Anterior cingulate cortex (tissue), 58 donors: ENCODE results near the gene RPTOR.

Experiments
- DNase-seq, 58 donors: peaks; one replicate each; lab custom pipeline; 2025; lab: John Stamatoyannopoulos, UW

RPTOR gene

DNA sequence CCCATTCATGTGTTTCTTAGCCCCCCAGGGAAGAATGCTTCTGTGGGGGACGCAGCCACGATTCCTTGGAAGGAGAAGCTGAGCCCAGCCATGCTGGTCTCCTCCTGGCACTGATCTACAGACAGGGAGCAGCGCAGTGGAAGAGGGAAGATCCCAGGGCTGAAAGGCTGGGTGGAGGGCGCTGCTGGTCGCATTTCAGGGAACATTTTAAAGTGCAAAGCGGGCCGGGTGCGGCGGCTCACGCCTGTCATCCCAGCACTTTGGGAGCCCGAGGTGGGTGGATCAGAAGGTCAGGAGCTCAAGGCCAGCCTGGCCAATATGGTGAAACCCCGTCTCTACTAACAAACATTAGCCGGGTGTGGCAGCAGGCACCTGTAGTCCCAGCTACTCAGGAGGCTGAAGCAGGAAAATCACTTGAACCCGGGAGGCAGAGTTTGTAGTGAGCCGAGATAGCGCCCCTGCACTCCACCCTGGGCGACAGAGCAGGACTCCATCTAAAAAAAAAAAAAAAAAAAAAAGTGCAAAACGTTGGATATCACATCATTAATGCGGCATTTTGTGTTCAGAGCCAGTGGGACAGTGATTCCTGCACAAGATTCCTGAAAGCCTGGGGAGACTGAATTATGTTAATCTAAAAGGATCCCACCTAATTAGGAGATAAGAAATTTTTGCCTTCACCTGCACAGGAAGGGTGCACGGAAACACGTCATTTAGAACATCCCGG, 446.4 kb downstream of the RPTOR start:
- DNase-seq: no peak

DNA sequence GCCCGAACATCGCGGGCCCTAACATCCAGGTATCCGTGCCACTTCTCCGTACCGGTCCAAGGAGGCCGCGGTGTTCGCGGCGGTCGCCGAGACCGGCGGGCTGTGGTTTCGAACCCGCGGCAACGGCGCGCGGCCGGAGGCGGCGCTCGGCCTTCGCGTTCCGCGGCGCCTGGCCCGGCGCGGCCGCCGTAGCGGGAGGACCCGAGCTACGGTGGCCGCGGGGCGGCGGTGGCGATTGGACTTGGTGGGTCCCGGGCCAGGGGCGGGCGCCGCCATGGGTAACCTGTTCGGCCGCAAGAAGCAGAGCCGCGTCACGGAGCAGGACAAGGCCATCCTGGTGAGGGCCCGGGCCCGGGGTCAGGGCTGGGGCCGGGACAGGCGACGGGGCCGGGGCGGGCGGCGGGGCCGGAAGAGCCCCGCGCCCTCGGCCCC, 447.0 kb downstream of the RPTOR start, which contains the start of gene CHMP6:
Gene CHMP6, plus strand, starts transcription at position 197 of the 432 bp plus-strand sequence. Its CDS starts 78 bp downstream, at position 275.
- DNase-seq: peak in 44 of 58 donors; percentile 22 to 74 (median 52)

DNA sequence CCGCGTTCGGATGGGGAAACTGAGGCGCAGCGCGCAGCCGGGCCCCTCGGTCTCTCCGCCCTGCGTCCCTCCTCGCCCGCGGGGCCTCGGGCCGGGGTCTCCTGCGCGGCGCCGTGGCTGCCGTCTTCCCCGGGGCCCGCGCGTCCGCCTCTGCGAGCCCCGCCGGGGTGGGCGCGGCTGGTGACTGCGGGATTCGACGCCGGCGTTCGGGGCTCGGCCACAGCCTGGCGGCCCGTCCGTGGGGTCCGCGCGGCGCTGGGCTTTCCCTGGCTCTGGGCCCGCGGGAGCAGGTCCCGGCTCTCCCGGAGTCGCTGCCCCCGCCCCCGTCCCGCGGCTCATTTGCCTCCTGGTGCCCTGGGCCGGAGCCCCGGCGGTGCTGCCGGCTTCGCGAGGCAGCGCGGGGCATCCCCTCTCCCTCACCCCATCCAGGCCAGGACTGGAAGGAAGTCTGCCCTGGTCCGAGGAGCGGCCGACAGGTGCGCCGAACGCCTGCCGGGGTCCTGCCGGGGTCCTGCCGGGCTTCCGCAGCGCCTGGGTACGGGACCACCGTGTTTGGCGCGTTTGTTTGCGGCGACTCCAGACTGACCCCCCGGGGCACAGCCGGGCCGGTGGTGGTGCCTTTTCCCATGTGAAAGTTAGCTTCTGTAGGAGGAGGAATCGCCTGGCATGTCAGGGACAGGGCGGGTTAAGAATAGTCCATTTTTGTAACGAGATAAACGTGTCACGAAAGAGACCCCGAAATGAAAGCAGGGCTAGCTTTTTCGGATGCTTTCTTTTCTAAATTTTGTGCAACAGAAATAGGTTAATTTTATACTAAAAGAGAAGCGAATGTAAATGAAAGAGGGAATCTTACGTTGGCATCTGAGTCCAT, 447.7 kb downstream of the RPTOR start:
- DNase-seq: no peak

DNA sequence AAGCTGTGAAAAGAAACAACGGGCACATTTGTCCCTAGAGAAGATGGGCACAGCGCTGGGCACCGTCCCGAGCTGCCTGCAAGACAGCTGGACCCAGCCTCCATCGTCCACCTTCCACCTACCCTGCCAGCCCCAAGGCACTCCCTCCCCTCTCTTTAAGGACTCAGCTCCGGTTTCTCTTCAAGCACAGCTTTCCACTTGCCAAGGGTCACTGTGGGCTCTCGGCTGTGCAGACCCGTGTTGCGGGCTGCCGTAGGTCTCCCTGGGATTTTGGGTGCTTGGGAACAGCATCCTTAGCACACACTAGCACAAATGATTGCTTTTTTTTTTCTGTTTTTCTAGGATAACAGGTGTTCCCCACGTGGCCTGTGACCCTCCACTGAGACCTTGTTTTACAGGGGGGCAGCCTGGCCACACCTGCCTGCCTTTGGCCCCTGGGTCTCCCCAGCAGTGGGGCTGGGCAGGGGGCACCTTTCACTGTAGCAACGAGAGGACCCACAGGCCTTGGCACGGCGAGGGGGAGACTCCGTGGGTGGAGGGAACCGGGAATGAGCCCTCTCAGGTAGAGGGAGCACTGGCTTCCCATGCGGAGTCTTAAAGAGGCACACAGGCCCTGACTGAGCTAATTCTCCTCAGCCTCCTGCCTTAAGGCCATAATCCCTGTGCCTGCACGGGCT, 448.4 kb downstream of the RPTOR start:
- no peak for DNase-seq

DNA sequence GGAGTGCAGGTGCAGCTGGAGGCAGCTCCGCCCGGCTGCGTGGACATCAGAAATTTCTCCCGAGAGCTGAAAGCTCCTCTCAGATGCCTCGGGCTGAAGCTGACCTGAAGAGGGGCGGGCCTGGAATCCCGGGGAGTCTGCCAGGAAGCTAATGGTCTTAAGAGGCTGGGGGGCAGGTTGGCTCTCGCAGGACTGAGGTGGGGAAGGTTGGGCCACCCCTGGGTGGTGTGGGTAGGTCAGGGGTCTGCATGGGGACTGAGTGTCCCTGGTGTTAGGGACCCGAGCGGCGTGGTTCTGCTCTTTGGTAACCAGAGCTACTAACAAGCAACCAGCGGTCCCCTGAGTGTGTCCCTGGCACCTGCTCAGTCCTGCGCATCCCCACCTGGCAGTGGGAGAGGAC, 450.5 kb downstream of the RPTOR start:
- DNase-seq: no peak

DNA sequence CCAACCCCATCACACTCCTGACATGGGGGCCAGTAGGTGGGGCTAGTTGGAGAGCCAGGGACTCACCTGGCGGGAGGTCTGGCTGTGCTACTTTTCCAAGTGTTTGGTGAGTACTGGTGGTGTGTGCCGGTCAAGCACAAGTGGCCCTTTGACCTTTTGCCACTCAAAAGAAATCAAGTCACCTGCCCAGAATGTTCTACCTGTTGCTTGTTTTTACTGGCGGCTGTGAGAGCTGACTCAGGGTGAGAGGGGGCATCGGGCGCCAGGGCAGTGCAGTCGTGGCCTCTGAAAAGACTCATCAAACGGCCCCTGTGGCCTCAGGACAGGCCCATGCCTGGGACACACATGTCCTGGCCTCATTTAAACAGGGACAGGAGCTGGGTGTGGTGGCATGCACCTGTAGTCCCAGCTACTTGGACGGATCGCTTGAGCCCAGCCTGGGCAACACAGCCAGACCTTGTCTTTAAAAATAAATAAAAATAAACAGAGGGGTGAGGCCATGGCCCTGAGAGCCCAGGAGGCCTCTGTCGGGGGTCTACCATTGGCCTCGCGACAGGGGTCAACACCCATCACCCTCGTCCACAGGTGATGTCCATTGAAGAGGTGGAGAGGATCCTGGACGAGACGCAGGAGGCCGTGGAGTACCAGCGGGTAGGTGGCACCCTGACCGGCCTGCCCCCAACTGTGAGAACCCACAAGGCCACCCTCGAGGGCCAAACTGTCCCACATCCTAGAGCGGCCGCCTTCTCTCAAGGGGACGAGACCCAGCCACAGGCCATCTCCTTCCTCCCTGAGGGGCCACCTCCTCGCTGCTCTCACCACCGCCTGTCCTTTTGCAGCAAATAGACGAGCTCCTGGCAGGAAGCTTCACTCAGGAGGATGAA, 452.0 kb downstream of the RPTOR start:
- DNase-seq: no peak

DNA sequence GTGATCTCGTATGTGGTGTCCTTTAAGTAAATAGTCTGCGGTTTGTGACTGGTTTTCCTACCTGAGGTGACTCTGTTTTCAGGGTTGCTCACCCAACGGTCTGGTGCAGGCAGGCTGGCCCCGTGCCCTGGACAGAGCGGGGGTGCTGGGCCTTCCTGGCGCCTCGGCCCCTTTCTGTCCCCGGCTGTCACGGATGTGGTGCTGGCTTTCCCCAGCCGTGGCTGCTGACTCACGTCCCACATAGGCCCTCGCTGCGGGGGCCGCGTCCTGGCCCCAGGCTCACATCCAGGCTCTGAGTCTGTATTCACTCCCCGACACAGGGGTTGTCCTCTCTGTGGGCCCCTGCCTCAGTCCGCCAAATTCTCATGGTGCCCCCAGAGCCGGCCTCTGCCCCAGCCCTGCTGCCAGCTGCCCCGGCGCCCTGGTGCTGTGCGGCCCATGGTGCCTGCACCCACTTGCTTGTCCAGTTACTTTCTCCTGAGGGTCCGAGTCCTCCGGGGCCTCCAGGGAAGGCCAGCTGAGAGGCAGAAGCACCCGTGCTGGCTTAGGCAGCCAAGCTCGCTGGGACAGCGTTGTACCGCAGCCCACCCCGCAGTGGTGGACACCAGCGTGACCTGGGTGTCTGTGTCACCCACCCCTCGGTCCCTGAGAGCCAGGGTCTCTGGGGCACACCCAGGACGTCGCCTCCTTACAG, 452.9 kb downstream of the RPTOR start:
- no peak for DNase-seq

DNA sequence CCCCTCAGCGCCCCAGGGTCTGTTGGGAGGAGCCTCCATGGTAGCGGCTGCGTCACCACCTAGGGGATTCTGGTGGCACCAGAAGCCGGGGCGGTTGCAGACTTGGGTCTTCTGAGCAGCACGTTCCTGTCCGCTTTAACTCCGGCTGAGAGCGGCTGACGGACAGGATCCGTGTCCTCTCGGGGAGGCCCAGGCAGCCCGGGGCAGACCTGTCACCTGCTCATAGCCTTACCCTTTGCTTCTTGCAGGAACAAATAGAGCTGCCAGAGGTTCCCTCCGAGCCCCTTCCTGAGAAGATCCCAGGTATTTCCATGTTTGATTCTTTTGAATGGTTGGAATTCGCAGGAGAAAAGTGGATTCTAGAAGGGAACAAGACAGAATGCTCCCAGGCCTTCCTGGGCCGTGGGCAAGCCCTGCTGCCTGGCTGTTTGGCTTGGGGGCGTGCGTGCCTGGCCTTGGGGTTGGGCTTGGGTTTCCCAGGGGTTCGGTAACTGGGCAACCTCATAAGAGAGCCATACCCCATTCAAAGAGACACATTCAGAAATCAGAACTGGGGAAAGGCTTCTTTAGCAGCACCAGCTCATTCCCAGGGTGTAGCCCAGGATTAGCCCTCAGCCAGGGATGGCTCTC, 453.6 kb downstream of the RPTOR start:
- peak in 1 of 58 donors; percentile 26 for DNase-seq

DNA sequence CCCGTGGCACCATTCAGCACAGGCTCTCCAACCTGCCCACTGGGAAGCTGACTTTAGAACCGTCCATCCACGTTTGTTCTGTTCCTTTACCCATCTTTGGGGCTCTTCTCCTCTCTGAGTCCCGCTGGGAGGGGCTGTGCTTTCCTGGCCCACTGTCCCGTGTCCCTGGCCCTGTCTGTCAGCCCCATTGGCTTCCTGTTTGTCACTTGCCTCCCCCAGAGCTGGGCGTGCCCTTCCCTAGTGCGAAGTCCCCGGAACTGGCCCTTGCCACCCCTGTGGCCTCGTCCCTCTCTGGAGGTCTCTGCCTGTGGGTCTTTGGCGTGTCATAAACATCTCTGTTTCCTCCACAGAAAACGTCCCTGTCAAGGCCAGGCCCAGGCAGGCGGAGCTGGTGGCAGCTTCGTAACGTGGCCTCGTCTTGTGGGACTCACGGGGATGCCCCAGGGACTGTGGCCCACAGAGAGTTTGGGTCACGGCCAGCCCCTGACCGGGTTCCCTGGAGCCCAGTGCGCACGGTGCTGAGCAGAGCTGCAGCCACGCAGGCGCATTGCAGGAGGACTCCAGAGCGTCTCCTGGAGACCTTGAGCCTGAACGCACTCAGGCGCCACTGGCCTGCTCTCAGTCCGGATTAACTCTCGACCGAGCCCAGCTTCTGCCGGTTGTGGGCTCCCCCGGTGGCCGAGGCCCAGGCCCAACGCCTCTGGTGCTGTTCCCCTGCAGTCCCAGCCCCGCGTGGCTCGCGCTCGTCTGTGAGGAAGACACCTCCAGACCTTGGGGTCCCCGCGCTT, 454.3 kb downstream of the RPTOR start:
- peak in 11 of 58 donors; percentile 18 to 66 (median 47) for DNase-seq

DNA sequence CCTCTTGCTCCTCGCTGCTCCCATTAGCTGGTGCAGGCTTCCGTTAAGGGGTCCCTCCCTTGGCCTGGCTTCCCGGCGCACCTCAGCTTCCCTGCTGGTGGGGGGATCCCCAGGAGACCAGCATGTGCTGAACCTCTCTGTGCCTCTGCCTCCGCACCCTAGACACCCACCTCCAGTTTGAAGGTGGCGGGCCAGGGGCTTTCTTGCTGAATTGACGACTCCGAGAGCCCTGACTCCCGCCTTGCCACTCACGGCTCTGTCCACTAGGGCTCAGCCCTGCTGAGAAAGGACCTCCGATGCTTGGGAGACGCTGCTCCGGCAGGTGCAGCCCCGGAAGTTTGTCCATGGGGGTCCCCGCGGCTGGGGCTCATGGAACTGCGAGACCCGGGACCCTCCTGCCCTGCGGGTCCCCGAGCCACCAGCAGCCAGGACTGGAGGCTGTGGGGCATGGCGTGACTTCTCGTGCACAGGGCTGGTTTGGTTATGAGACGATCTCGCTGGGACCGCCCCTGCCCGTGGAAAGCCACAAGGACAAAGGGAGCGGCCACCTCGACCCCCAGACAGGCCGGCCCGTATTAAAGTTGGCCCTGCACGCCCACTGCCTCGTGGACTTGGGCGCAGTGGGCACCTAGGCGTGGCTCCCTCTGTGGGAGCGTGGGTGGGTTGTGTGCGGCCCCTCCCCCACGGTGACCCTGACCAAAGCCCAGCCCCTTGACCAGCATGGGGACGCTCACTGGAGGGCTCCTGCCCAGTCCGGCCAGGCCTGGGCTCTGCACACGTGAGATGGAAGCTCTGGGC, 455.1 kb downstream of the RPTOR start:
- DNase-seq: no peak

DNA sequence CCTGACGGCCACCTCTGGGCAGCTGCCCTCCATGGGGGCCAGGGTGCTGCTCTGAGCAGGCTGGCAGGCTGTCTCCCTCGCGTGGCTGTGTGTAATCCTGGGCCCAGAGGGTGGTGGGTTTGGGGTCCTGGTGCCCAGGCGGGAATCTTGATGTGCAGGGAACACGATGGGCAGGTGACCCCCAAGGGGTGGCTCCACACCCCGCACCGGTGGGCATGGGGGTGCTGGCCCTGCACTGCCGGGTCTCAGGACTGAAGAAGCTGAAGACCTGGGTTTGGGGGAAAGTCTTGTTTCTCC, 455.6 kb downstream of the RPTOR start:
- DNase-seq: no peak

DNA sequence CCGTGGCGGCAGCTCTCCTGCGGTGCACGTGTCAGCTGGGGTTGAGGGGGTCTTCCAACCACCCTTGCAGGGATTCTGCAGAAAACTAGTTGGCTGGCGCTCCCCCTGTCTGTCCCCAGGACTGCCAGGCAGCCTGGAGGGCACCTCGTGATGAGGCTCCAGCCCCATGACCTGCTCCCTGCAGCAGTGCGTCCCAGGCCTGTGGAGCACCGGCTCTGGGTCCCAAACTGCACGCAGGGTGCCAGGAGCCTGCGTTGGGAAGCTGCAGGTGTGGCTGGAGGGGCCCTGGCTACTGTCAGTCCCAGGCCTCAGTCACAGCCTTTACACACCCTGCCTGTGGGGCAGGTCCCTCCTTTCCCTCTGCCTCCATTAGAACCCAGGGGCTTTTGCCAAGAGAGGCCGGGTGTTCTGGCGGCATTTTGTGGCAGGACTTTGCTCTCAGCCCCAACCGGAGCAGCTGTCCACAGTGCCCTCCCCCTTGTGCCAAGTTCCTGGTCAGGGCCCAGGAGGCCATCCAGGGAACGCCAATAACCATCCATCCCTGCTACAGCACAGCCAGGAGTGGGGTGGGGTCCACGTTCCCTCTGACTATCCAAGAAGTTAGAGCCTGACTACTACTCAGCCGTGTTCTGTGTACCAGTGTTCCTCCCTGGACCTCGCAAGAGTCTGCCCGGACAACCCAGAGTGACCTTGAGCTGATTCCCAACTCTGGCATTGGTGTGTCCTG, 456.2 kb downstream of the RPTOR start:
- no peak for DNase-seq

DNA sequence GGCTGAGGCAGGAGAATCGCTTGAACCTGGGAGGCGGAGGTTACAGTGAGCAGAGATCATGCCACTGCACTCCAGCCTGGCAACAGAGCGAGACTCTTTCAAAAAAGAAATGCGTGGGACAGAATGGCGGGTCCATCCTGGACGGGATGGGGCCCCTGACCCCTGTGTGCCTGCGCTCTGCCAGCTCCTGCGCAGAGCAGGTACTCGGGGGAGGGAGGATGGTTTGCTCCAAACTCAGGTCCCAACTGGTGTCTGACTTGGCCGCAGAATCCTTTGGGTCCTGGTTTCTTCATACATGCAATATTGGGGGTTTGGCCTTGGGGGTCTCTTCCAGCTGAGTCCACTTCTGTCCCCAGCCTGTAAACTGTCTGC, 457.4 kb downstream of the RPTOR start:
- no peak for DNase-seq

DNA sequence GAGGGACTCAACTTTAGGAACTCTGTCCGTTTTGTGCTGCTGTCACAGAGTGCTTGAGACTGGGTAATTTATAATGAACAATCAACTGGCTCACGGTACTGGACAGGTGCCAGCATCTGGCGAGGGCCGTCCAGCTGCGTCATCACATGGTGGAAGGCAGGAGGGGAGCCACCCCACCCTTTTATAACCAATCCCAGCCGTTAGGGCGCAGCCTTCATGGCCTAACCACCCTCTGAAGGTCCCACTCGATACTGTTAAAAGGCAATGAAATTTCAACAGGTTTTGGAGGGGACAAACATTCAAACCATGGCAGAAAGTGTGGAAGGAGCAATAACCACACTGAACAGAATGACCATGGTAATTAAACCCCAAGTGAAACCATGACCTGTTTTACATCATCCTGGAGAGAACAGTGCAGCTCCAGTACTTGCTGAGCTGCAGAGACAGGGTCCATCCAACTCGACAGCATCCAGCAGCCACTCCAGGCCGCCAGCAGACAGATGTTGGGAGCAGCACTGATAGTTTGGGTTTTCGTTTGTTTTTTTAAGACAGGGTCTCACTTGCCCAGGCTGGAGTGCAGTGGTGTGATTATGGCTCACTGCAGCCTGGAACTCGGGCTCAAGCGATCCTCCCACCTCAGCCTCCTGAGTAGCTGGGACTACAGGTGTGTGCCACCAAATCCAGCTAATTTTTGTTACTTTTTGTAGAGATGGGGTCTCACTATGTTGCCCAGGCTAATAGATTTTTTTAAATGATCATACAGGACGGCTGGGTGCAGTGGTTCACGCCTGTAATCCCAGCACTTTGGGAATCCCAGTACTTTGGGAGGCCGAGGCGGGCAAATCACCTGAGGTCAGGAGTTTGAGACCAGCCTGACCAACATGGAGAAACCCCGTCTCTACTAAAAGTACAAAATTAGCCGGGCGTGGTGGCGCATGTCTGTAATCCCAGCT, 458.0 kb downstream of the RPTOR start:
- DNase-seq: peak in 17 of 58 donors; percentile 12 to 78 (median 42)

DNA sequence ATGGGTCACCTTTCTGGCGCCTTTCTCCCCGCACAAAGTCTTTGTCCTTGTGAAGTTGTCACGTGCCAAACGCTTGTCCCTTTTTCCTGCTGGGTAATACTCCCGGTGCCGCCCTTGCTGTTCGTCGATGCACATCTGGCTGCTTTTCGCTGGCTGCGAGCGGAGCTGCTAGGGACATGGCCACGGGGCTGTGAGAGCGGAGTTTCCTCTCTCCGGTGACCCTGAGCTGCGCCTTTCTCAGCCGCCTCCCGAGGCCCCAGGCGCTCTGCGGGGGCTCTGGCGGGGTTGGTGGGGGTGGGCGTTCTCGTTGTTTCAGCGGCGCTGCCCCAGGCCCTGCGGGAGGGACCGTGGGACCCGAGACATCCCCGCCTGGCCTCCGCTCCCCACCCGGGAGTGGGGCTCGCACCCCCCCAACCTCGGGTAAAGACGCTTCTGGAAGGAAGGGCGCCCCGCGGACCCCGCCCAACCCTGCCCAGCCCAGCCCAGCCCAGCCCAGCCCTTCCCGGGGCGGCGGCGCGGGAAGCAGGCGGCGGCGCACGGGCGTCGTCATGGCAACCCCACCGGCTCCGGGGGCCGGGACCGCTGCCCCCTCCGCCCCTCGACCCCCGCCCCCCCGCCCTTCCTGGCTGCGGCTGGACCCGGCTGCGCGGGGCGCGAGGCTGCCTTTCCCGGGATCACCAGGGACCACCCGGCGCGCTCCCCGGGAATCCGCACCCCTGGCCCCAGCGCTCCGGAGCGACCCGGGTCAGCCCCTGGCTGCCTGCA, 459.3 kb downstream of the RPTOR start:
- no peak for DNase-seq
